GM23338 (cell line): ENCODE results near the gene EBLN1. TPM values are rescaled to one million over a fixed set of nuclear protein-coding genes. Genes with fewer than 3 reads are reported as not detected.

Experiments
- ATAC-seq: fragments of 200-7000 bp; cut with Tn5 transposase; 3 replicates; pipeline ENCODE4 v1.9.1; 2020
- DNase-seq: peaks from one replicate; pipeline ENCODE4 v3.0.0-alpha.2; 2015; ENCODE audit warnings: low spot score
- H2AFZ ChIP-seq: fragments of 200-600 bp; sonication (generic); 2 replicates; pipeline ENCODE4 v1.8.0; 2016; ENCODE audit warnings: antibody characterized with exemption, mild to moderate bottlenecking, moderate library complexity
- H3F3A ChIP-seq: fragments of 200-600 bp; sonication (generic); replicated peaks from 2 replicates; pipeline ENCODE4 v1.8.0; 2017; ENCODE audit warnings: antibody characterized with exemption, mixed run types, low read depth
- H3K27ac ChIP-seq: fragments of 200-600 bp; sonication (generic); 2 replicates; pipeline ENCODE4 v1.6.1; 2016; ENCODE audit warnings: low read depth
- H3K27me3 ChIP-seq: fragments of 200-600 bp; sonication (generic); 2 replicates; pipeline ENCODE4 v1.8.0; 2016; ENCODE audit warnings: mild to moderate bottlenecking, mixed run types, moderate library complexity; ENCODE audit not compliant: insufficient read depth
- H3K36me3 ChIP-seq: fragments of 200-600 bp; sonication (generic); 2 replicates; pipeline ENCODE4 v1.8.0; 2016; ENCODE audit warnings: mild to moderate bottlenecking; ENCODE audit not compliant: insufficient read depth
- H3K4me1 ChIP-seq: fragments of 200-600 bp; sonication (generic); 2 replicates; pipeline ENCODE4 v1.8.0; 2016; ENCODE audit warnings: mild to moderate bottlenecking, moderate library complexity; ENCODE audit not compliant: insufficient read depth
- H3K4me2 ChIP-seq: fragments of 200-600 bp; sonication (generic); 2 replicates; pipeline ENCODE4 v1.7.1; 2017; ENCODE audit warnings: mixed run types
- H3K4me3 ChIP-seq: fragments of 200-600 bp; sonication (generic); 2 replicates; pipeline ENCODE4 v1.6.1; 2016; ENCODE audit warnings: mixed run types
- H3K79me2 ChIP-seq: fragments of 200-600 bp; sonication (generic); replicated peaks from 2 replicates; pipeline ENCODE4 v1.8.0; 2017; ENCODE audit warnings: mild to moderate bottlenecking; ENCODE audit not compliant: insufficient read depth
- H3K9me2 ChIP-seq: fragments of 200-600 bp; sonication (generic); 2 replicates; pipeline ENCODE4 v1.8.0; 2017; ENCODE audit not compliant: insufficient read depth
- H4K20me1 ChIP-seq: fragments of 200-600 bp; sonication (generic); replicated peaks from 2 replicates; pipeline ENCODE4 v1.8.0; 2017; ENCODE audit warnings: mild to moderate bottlenecking; ENCODE audit not compliant: insufficient read depth
- H3K27ac Mint-ChIP-seq: 2 replicates; pipeline ENCODE4 v1.8.0; 2020; ENCODE audit warnings: inconsistent platforms, mild to moderate bottlenecking, moderate library complexity, mixed read lengths
- H3K27me3 Mint-ChIP-seq: 3 replicates; pipeline ENCODE4 v1.8.0; 2022; ENCODE audit warnings: low read depth, mild to moderate bottlenecking, moderate library complexity, mixed read lengths, inconsistent platforms; ENCODE audit not compliant: insufficient read depth, poor library complexity
- H3K36me3 Mint-ChIP-seq: 3 replicates; pipeline ENCODE4 v1.8.0; 2021; ENCODE audit warnings: low read depth, mild to moderate bottlenecking, inconsistent platforms, moderate library complexity, mixed read lengths
- H3K4me1 Mint-ChIP-seq: 3 replicates; pipeline ENCODE4 v1.8.0; 2020; ENCODE audit warnings: mild to moderate bottlenecking, inconsistent platforms, mixed read lengths
- H3K4me3 Mint-ChIP-seq: 3 replicates; pipeline ENCODE4 v1.8.0; 2021; ENCODE audit warnings: moderate library complexity, mild to moderate bottlenecking, inconsistent platforms, mixed read lengths
- H3K9me3 Mint-ChIP-seq: 3 replicates; pipeline ENCODE4 v1.8.0; 2020; ENCODE audit warnings: moderate library complexity, mild to moderate bottlenecking, inconsistent platforms, mixed read lengths
- CREB1 ChIP-seq: fragments of 250-450 bp; sonication (Bioruptor Pico); IDR thresholded peaks from 2 replicates; pipeline ENCODE4 v1.5.0; 2020; ENCODE audit warnings: low read depth, mild to moderate bottlenecking, moderate library complexity
- CTCF ChIP-seq, 2 experiments: fragments of 200-600 bp in 1 of 2; sonication (generic) in 1 of 2; conservative IDR thresholded peaks; 2 replicates each; pipeline versions ENCODE4 v1.5.1 to v1.6.1; 2016 to 2017; ENCODE audit warnings: antibody characterized with exemption in 2 of 2, low read depth in 2 of 2, mild to moderate bottlenecking in 2 of 2, moderate library complexity in 1 of 2
- JUNB ChIP-seq: IDR thresholded peaks from one replicate; pipeline ENCODE4 v1.6.1; 2016; ENCODE audit warnings: antibody characterized with exemption; ENCODE audit not compliant: unreplicated experiment
- POLR2AphosphoS5 ChIP-seq: IDR thresholded peaks from 2 replicates; pipeline ENCODE4 v1.6.1; 2016; ENCODE audit warnings: antibody characterized with exemption, low read depth
- STAT1 ChIP-seq: IDR thresholded peaks from one replicate; pipeline ENCODE4 v1.6.1; 2016; ENCODE audit warnings: antibody characterized with exemption; ENCODE audit not compliant: unreplicated experiment
- ZNF114 ChIP-seq: fragments of 250-450 bp; sonication (Bioruptor Pico); IDR thresholded peaks from 2 replicates; pipeline ENCODE4 v1.5.0; 2020; ENCODE audit warnings: mild to moderate bottlenecking, moderate library complexity
- ZNF331 ChIP-seq: fragments of 250-450 bp; sonication (Bioruptor Pico); IDR thresholded peaks from 2 replicates; pipeline ENCODE4 v1.5.0; 2020; ENCODE audit warnings: low read depth, mild to moderate bottlenecking, moderate library complexity
- long read RNA-seq: library from polyadenylated mRNA; unstranded; transcript quantifications from one replicate; pipeline ENCODE4 v2.0.0, GENCODE V29; 2020; ENCODE audit not compliant: unreplicated experiment
- polyA plus RNA-seq: library from polyadenylated mRNA; unstranded; fragments of >200 nt; fragmentation: Nextera tagmentation; extraction: Ambion mirVana; gene quantifications from 2 replicates; pipeline ENCODE4 v1.2.1, GENCODE V29; 2016
- total RNA-seq: library from RNA; depleted of rRNA; stranded (reverse); fragments of >200 nt; shearing (Covaris generic); gene quantifications from 2 replicates; pipeline ENCODE4 v1.2.3, GENCODE V29; 2014; rRNA removed
- TF ChIP-seq, protein P1 (sequence below): IDR thresholded peaks from one replicate; pipeline ENCODE4 v1.6.1; 2018; ENCODE audit warnings: antibody characterized with exemption; ENCODE audit not compliant: unreplicated experiment

Gene EBLN1
- not detected in 2 replicates for total RNA-seq
- not detected in 2 replicates for polyA plus RNA-seq
- long read RNA-seq = 0 reads

DNA sequence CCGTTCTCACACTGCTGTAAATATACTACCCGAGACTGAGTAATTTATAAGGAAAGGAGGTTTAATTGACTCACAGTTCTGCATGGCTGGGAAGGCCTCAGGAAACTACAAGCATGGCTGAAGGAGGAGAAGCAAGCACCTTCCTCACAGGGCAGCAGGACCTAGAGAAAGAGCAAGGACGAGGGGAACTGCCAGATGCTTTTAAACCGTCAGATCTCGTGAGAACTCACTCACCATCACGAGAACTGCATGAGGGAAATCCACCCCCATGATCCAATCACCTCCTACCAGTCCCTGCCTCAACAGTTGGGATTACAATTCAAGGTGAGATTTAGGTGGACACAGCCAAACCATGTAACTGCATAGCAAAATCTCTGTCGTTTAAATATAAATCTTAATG is at the start of gene EBLN1:
EBLN1 (minus strand) TSS at position 174 of the 400 bp plus-strand sequence. CDS start 8,032 bp downstream, outside the sequence.
- Mint-ChIP-seq H3K4me1 (no peaks in the 10 kb centered on the region), H3K27ac (no peak within 1 kb of the TSS), H3K36me3 (no peaks in the 10 kb centered on the region), H3K4me3 (no peak within 1 kb of the TSS), H3K9me3 (no peaks in the 10 kb centered on the region), H3K27me3 (no peaks in the 10 kb centered on the region)
- TF ChIP-seq STAT1 = no peak
- TF ChIP-seq, protein P1, sequence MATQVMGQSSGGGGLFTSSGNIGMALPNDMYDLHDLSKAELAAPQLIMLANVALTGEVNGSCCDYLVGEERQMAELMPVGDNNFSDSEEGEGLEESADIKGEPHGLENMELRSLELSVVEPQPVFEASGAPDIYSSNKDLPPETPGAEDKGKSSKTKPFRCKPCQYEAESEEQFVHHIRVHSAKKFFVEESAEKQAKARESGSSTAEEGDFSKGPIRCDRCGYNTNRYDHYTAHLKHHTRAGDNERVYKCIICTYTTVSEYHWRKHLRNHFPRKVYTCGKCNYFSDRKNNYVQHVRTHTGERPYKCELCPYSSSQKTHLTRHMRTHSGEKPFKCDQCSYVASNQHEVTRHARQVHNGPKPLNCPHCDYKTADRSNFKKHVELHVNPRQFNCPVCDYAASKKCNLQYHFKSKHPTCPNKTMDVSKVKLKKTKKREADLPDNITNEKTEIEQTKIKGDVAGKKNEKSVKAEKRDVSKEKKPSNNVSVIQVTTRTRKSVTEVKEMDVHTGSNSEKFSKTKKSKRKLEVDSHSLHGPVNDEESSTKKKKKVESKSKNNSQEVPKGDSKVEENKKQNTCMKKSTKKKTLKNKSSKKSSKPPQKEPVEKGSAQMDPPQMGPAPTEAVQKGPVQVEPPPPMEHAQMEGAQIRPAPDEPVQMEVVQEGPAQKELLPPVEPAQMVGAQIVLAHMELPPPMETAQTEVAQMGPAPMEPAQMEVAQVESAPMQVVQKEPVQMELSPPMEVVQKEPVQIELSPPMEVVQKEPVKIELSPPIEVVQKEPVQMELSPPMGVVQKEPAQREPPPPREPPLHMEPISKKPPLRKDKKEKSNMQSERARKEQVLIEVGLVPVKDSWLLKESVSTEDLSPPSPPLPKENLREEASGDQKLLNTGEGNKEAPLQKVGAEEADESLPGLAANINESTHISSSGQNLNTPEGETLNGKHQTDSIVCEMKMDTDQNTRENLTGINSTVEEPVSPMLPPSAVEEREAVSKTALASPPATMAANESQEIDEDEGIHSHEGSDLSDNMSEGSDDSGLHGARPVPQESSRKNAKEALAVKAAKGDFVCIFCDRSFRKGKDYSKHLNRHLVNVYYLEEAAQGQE = no peak
- Histone ChIP-seq H3K27me3 (no peaks in the 10 kb centered on the region), H3K27ac (no peak within 1 kb of the TSS), H3F3A (no peaks in the 10 kb centered on the region), H3K4me2 (no peak within 1 kb of the TSS), H3K4me3 (no peak within 1 kb of the TSS), H3K79me2 (no peaks in the 10 kb centered on the region), H3K4me1 (no peaks in the 10 kb centered on the region; the same call in 1 of the 2 replicates), H3K9me2 (no peaks in the 10 kb centered on the region), H2AFZ (peak within 1 kb of the TSS; percentile 75; the same call in 1 of the 2 replicates), H3K36me3 (no peaks in the 10 kb centered on the region), H4K20me1 (no peaks in the 10 kb centered on the region)
- no peak for ATAC-seq
- no peak for DNase-seq

GRCh38 chr10:22265839-22266537 is 48.2 kb upstream of the EBLN1 start:
- H3K79me2 ChIP-seq = no peaks in the 10 kb centered on the region
- Mint-ChIP-seq H3K36me3 (no peaks in the 10 kb centered on the region), H3K27me3 (peaks cover 8% of the 10 kb centered on the region), H3K9me3 (no peaks in the 10 kb centered on the region), H3K27ac (no peak overlapping the region), H3K4me3 (no peak overlapping the region), H3K4me1 (no peaks in the 10 kb centered on the region)
- no peaks in the 10 kb centered on the region for H3F3A ChIP-seq
- ATAC-seq = no peak
- no peaks in the 10 kb centered on the region for H3K27me3 ChIP-seq
- no peak overlapping the region for H3K27ac ChIP-seq
- no peak for DNase-seq
- no peaks in the 10 kb centered on the region for H3K4me1 ChIP-seq
- H4K20me1 ChIP-seq = no peaks in the 10 kb centered on the region
- H2AFZ ChIP-seq = no peak overlapping the region
- no peak overlapping the region for H3K4me3 ChIP-seq
- peaks cover 8% of the 10 kb centered on the region; the same call in 1 of the 2 replicates for H3K9me2 ChIP-seq
- TF ChIP-seq ZNF114 (no peak), ZNF331 (CRISPR knock-in tag) (no peak), POLR2AphosphoS5 (no peak)
- H3K4me2 ChIP-seq = no peak overlapping the region
- no peaks in the 10 kb centered on the region for H3K36me3 ChIP-seq

DNA sequence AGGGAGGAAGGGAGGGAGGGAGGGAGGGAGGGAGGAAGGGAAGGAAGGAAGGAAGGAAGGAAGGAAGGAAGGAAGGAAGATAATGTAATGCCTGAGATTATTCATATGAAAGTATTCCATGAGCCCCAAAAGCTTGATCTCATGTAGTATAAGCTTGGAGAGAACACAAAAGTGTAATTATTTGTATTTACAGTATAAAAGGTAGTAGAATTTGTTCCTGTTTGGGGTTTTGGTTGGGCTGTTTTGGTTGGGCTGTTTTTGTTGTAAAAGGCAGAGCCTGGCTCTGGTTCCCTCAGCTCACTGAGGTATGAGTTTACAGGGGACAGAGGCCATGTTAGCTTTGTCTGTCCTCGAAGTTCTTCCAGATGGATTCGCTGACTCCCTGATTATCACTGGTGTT is 45.3 kb upstream of the EBLN1 start:
- Mint-ChIP-seq H3K4me3 (no peak overlapping the region), H3K9me3 (no peaks in the 10 kb centered on the region), H3K27ac (no peak overlapping the region), H3K4me1 (no peaks in the 10 kb centered on the region), H3K27me3 (peaks cover 6% of the 10 kb centered on the region), H3K36me3 (no peaks in the 10 kb centered on the region)
- H3K27ac ChIP-seq = no peak overlapping the region
- no peak for DNase-seq
- H4K20me1 ChIP-seq = no peaks in the 10 kb centered on the region
- H3K79me2 ChIP-seq = no peaks in the 10 kb centered on the region
- TF ChIP-seq CREB1 (CRISPR knock-in tag) (no peak), JUNB (no peak), POLR2AphosphoS5 (no peak), CTCF (conservative IDR thresholded peaks at IDR 0.05; ENCODE audit: low read depth in 2 of 2) (no peak)
- TF ChIP-seq, protein P1 = no peak
- H2AFZ ChIP-seq = no peak overlapping the region
- no peak overlapping the region for H3K4me2 ChIP-seq
- no peaks in the 10 kb centered on the region for H3K4me1 ChIP-seq
- H3K36me3 ChIP-seq = no peaks in the 10 kb centered on the region
- ATAC-seq = no peak
- peaks cover 5% of the 10 kb centered on the region for H3K27me3 ChIP-seq
- peaks cover 8% of the 10 kb centered on the region; the same call in 1 of the 2 replicates for H3K9me2 ChIP-seq
- H3F3A ChIP-seq = no peaks in the 10 kb centered on the region
- no peak overlapping the region for H3K4me3 ChIP-seq
